Subcutaneous abdominal adipose tissue (tissue), 5 donors: ENCODE measurements around the gene ENPP1.

ENCODE experiments used
- H3K27ac ChIP-seq: one replicate; pipeline ENCODE4 v1.7.0; 2013; ENCODE audit warnings: low read depth, mild to moderate bottlenecking, inconsistent platforms, low read length, moderate library complexity
- H3K27me3 ChIP-seq, 5 donors: one replicate each; pipeline ENCODE4 v1.7.0; 2013; ENCODE audit warnings: low read length in 5 of 5, inconsistent platforms in 1 of 5; ENCODE audit not compliant: control insufficient read depth in 5 of 5, insufficient read depth in 4 of 5
- H3K36me3 ChIP-seq, 5 donors: one replicate each; pipeline ENCODE4 v1.7.0; 2013; ENCODE audit warnings: low read length in 5 of 5; ENCODE audit not compliant: control insufficient read depth in 5 of 5, insufficient read depth in 5 of 5
- H3K4me1 ChIP-seq, 5 donors: one replicate each; pipeline ENCODE4 v1.7.0; 2013; ENCODE audit warnings: low read length in 5 of 5, mild to moderate bottlenecking in 3 of 5, moderate library complexity in 1 of 5; ENCODE audit not compliant: control insufficient read depth in 5 of 5, insufficient read depth in 5 of 5
- H3K4me3 ChIP-seq, 5 donors: one replicate each; pipeline ENCODE4 v1.7.0; 2013; ENCODE audit warnings: low read length in 5 of 5, low read depth in 1 of 5
- H3K9ac ChIP-seq, 5 donors: one replicate each; pipeline ENCODE4 v1.7.0; 2013; ENCODE audit warnings: low read length in 5 of 5, mild to moderate bottlenecking in 4 of 5, moderate library complexity in 3 of 5
- H3K9me3 ChIP-seq, 5 donors: one replicate each; pipeline ENCODE4 v1.7.0; 2013; ENCODE audit warnings: low read length in 5 of 5; ENCODE audit not compliant: control insufficient read depth in 5 of 5
- donor health status: healthy.
- donor health status: healthy.
- donor health status: healthy.
- donor health status: healthy.
- donor health status: healthy.

ENPP1 gene

GRCh38 chr6:131807644-131808459, at the start of gene ENPP1:
TSS of gene ENPP1 (plus strand) at chr6:131808020. CDS start at chr6:131808036, 16 bp downstream.
- Histone ChIP-seq H3K36me3 (no peaks in the 10 kb centered on the region), H3K4me1 (peaks cover 0 to 32% (median 16%) of the 10 kb centered on the region in 5 donors), H3K9me3 (no peaks in the 10 kb centered on the region), H3K27me3 (no peaks in the 10 kb centered on the region), H3K27ac (peak within 1 kb of the TSS; percentile 74), H3K4me3 (peak within 1 kb of the TSS; percentile 71 to 84 (median 75)), H3K9ac (peak within 1 kb of the TSS; percentile 4 to 82 (median 65))

- Histone ChIP-seq H3K9ac (no peak overlapping the region), H3K27me3 (no peaks in the 10 kb centered on the region), H3K36me3 (no peaks in the 10 kb centered on the region), H3K9me3 (no peaks in the 10 kb centered on the region), H3K27ac (no peak overlapping the region), H3K4me3 (no peak overlapping the region), H3K4me1 (peaks cover 0 to 17% (median 5%) of the 10 kb centered on the region in 5 donors)
Measured at GRCh38 chr6:131758920-131759319, 48.9 kb upstream of the ENPP1 start.

GRCh38 chr6:131761060-131761761, 46.6 kb upstream of the ENPP1 start:
- Histone ChIP-seq H3K4me1 (peaks cover 0 to 31% (median 18%) of the 10 kb centered on the region in 5 donors), H3K9ac (no peak overlapping the region), H3K9me3 (no peaks in the 10 kb centered on the region), H3K27ac (no peak overlapping the region), H3K4me3 (no peak overlapping the region), H3K27me3 (no peaks in the 10 kb centered on the region), H3K36me3 (no peaks in the 10 kb centered on the region)

- no peak overlapping the region for H3K27ac ChIP-seq
- H3K27me3 ChIP-seq, result no peaks in the 10 kb centered on the region
- H3K9ac ChIP-seq, result no peak overlapping the region
- no peak overlapping the region for H3K4me3 ChIP-seq
- peaks cover 0 to 31% (median 18%) of the 10 kb centered on the region in 5 donors for H3K4me1 ChIP-seq
- H3K9me3 ChIP-seq, result no peaks in the 10 kb centered on the region
- no peaks in the 10 kb centered on the region for H3K36me3 ChIP-seq
Measured at GRCh38 chr6:131761762-131762067, 46.1 kb upstream of the ENPP1 start.

- Histone ChIP-seq H3K4me3 (no peak overlapping the region), H3K27ac (no peak overlapping the region), H3K4me1 (peaks cover 0 to 31% (median 18%) of the 10 kb centered on the region in 5 donors), H3K9ac (no peak overlapping the region), H3K27me3 (no peaks in the 10 kb centered on the region), H3K9me3 (no peaks in the 10 kb centered on the region), H3K36me3 (no peaks in the 10 kb centered on the region)
Measured at GRCh38 chr6:131762984-131763383, 44.8 kb upstream of the ENPP1 start.

GRCh38 chr6:131763749-131764148, 44.1 kb upstream of the ENPP1 start:
- Histone ChIP-seq H3K4me3 (no peak overlapping the region), H3K4me1 (peaks cover 0 to 26% (median 18%) of the 10 kb centered on the region in 5 donors), H3K36me3 (no peaks in the 10 kb centered on the region), H3K9ac (no peak overlapping the region), H3K27me3 (no peaks in the 10 kb centered on the region), H3K27ac (no peak overlapping the region), H3K9me3 (no peaks in the 10 kb centered on the region)

- Histone ChIP-seq H3K9me3 (no peaks in the 10 kb centered on the region), H3K4me3 (no peak overlapping the region), H3K27ac (no peak overlapping the region), H3K4me1 (peaks cover 0 to 25% (median 18%) of the 10 kb centered on the region in 5 donors), H3K27me3 (no peaks in the 10 kb centered on the region), H3K9ac (no peak overlapping the region), H3K36me3 (no peaks in the 10 kb centered on the region)
Measured at GRCh38 chr6:131764350-131764749, 43.5 kb upstream of the ENPP1 start.

- H3K36me3 ChIP-seq, result no peaks in the 10 kb centered on the region
- no peaks in the 10 kb centered on the region for H3K9me3 ChIP-seq
- no peaks in the 10 kb centered on the region for H3K27me3 ChIP-seq
- H3K4me1 ChIP-seq, result peaks cover 0 to 17% (median 13%) of the 10 kb centered on the region in 5 donors
- H3K9ac ChIP-seq, result peak overlapping the region in 1 of 5 donors; percentile 49
- no peak overlapping the region for H3K4me3 ChIP-seq
- peak overlapping the region; percentile 1 for H3K27ac ChIP-seq
Measured at GRCh38 chr6:131765081-131765803, 42.6 kb upstream of the ENPP1 start.

GRCh38 chr6:131765804-131766135, 42.0 kb upstream of the ENPP1 start:
- no peak overlapping the region for H3K4me3 ChIP-seq
- H3K9me3 ChIP-seq, result no peaks in the 10 kb centered on the region
- H3K4me1 ChIP-seq, result peaks cover 0 to 22% (median 13%) of the 10 kb centered on the region in 5 donors
- H3K27me3 ChIP-seq, result no peaks in the 10 kb centered on the region
- H3K9ac ChIP-seq, result peak overlapping the region in 1 of 5 donors; percentile 49
- H3K36me3 ChIP-seq, result no peaks in the 10 kb centered on the region
- peak overlapping the region; percentile 1 for H3K27ac ChIP-seq

- Histone ChIP-seq H3K9me3 (no peaks in the 10 kb centered on the region), H3K4me3 (no peak overlapping the region), H3K36me3 (no peaks in the 10 kb centered on the region), H3K27me3 (no peaks in the 10 kb centered on the region), H3K9ac (no peak overlapping the region), H3K27ac (no peak overlapping the region), H3K4me1 (peaks cover 0 to 25% (median 17%) of the 10 kb centered on the region in 5 donors)
Measured at GRCh38 chr6:131766631-131767030, 41.2 kb upstream of the ENPP1 start.
